AG08396 (cell line): ENCODE data around the gene RAPGEF5.

Source experiments
- DNase-seq: peaks from one replicate; pipeline ENCODE4 v3.0.0; 2012; ENCODE audit warnings: low spot score, mixed read lengths

The RAPGEF5 gene

DNA sequence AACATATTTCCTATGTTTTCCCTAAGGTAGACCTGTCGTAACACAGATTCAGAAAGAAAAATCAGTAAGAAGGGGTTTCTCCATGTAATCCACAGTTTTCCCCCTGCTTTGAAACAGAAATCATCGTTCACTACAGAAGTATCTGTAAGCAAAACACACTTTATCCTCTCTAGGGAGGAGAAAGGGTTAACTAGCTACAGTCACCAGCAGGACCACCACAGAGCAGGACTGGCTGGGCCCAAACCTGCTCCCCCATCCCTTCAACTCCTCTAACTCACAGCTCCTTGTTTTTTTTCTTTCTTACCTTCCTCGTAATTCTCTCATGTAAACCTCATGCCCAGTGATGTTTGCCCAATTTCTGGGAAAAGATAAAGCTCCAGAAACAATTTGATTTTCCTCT is 167.7 kb downstream of the RAPGEF5 start:
- DNase-seq: no peak

DNA sequence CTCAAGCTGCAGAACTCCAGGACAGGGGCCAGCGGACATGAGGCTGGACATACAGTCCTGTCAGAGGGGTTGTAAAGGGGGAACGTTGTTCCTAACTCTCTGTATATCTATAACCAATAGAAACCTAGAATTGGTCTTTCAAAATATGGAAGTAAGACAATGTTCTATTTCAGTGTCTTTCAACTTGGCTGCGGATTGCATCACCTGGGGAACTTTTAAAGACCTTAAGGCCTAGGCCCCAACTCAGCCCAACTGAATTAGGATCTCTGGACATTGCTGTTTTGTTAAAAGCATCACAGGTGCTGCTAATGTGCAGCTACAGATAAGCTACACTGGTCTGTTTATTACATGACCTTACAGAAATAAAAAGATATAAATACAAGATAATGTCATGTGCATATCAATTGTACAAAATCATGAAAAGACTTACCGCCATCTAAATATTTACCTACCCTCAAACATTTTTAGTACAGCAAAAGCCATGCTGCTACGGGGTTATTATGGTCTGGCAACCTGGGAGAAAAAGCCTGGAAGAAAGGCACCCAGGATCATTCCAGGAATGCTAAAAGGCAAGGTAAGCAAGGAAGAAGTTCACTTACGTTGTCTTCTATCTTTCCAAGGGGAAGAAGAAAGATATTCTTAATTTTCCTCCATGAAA is 169.1 kb downstream of the RAPGEF5 start:
- no peak for DNase-seq

DNA sequence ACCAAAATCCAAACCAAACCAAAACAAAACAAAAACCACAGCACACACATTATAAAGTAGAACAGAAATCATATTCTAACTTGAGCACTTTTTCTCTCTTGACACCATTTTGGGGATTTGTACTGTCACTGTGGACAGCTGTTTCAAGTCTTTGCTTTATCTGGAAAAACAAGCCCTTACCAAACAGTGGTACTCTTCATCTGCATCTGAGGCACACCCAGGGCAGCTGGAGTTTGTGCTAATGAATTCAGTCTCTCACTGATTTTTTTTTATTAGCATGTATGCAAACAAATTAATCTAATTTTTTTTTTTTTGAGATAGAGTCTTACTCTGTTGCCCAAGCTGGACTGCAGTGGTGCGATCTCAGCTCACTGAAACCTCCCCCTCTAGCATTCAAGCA is 171.4 kb downstream of the RAPGEF5 start:
- DNase-seq: no peak

DNA sequence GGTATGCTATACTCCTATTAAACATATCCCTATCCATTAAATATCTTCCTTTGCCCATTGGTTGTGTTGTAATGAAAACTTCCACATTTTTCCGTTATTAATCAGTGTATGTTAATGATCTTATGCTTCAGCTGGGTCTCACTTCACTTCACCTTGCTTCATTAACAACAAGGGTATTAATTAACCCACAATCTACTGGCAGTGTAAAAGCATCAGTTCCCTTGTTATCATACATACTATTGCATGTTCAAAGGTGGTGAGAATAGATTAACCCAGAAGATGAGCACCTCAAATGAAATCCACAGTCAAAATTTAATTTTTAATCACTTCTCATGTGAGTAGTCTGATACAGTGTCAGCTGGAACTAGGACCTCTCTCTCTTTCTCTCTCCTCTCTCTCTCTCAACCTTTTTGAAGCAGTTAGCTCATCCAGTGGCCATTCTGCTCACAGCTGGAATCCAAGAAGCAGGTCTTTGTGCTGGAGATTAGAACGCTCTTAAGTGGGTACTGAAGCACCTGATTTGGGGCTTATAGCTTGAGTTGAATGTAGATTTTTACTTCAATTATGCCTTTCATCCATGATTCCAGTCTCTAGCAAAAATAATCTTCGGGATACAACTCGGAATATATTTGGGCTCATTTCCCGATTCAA is 172.3 kb downstream of the RAPGEF5 start:
- DNase-seq: no peak

- DNase-seq: no peak
These were observed 173.3 kb downstream of the RAPGEF5 start for GRCh38 chr7:22183522-22184280.

GRCh38 chr7:22182149-22182548 is 174.8 kb downstream of the RAPGEF5 start:
- no peak for DNase-seq

DNA sequence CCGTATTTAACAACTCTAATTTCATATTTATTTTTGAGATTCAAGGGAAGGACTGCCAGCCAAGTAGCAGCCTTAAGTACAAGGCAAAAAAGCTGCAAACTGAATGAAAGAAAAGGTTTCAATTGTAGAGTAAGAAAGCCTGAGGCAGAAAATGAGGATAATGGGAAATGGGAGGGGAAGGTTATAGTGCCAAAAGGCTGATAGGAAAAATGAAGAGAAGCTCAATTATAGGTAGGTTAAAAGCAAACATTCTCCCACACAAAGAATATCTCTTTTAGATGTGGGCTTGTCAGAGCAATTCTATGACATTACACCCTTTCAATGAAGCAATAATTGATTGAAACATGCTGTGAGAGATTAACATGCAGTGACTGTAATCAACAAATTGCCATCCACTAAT is 175.3 kb downstream of the RAPGEF5 start:
- DNase-seq: no peak

- DNase-seq: no peak
These were observed 177.5 kb downstream of the RAPGEF5 start for GRCh38 chr7:22179442-22179879.

GRCh38 chr7:22178735-22179134 is 178.2 kb downstream of the RAPGEF5 start:
- no peak for DNase-seq

- DNase-seq: no peak
These were observed 180.1 kb downstream of the RAPGEF5 start for GRCh38 chr7:22176791-22177412.

DNA sequence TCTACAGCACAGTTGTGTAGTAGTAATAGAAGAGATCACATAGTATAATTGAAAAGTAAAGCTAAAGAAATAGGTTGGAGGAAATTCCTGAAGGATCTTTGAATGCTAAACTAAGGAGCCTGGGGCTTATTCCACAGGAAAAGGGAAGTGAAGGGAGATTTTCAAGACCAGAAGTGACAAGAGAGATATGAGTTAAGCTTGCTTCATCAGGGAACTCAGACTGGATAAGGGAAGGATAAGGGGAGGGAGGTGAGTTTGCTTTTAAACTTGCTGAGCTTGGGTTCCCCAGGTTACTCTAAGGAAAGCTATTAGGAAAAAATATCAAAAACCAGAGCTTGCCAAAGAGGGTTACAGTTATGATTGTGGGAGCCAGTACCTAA is 182.4 kb downstream of the RAPGEF5 start:
- no peak for DNase-seq

- no peak for DNase-seq
These were observed 183.0 kb downstream of the RAPGEF5 start for GRCh38 chr7:22173685-22174573.

DNA sequence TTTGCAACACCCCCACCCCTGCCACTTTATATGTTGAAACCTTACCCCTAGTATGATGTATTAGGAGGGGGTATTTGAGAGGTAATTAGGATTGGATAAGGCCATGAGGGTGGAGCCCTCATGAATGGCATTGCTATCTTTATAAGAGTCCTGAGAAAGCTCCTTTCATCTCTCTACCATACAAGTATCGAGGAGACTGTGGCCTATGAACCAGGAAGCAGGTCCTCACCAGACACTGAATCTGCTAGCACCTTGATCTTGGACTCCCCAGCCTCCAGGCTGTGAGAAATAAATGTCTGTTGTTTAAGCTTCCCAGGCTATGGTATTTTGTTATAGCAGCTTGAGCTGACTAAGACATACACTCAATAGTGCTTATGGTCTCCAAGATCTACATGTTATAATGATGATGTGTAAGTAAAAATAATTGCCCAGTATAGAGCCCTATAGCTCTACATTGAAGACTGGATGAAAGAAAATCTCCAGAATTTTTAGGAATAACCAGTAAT is 188.8 kb downstream of the RAPGEF5 start:
- DNase-seq: no peak

- DNase-seq: no peak
These were observed 189.5 kb downstream of the RAPGEF5 start for GRCh38 chr7:22167482-22167881.

GRCh38 chr7:22166928-22167327 is 190.0 kb downstream of the RAPGEF5 start:
- DNase-seq: no peak

GRCh38 chr7:22159341-22159740 is 197.6 kb downstream of the RAPGEF5 start:
- no peak for DNase-seq

DNA sequence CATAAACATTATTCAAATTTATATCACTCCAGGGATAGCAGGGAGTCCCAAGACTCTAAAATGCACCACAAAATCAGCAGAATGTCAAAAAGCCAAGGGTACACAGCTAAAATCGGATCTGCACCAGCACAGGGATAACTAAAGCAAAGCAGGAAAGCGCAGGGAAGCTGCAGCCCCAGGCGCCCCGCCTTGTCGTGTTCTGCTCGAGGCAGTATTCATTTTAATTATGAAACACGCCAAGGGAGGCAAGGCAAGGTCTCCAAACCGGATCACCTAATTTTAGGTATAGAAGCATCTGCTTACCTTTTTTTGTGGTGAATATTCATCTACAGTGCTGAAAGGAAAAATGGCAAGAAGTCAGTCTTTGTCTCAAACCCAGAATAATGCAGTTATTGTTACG is 199.4 kb downstream of the RAPGEF5 start:
- no peak for DNase-seq

GRCh38 chr7:22156205-22156604 is 200.7 kb downstream of the RAPGEF5 start:
- peak; percentile 48 for DNase-seq

- DNase-seq: no peak
These were observed 202.8 kb downstream of the RAPGEF5 start for GRCh38 chr7:22154143-22154529.

GRCh38 chr7:22153432-22154142 is 203.4 kb downstream of the RAPGEF5 start:
- DNase-seq: no peak

- no peak for DNase-seq
These were observed 204.3 kb downstream of the RAPGEF5 start for GRCh38 chr7:22152690-22153089.
